Stomach (tissue), 9 donors: ENCODE data around the gene NAA11. TPM values are rescaled to one million over a fixed set of nuclear protein-coding genes. Genes with fewer than 3 reads are reported as not detected.
"Not testable (repeated sequence)": the region's sequence is repeated elsewhere in the genome, so short reads cannot be mapped to it uniquely, and the experiment has no call there.

Experiments
- DNase-seq, 2 donors: peaks; one replicate each; pipeline versions ENCODE4 v3.0.0 to v3.0.0-alpha.2; 2013 to 2019
- H3K27ac ChIP-seq, 5 donors: fragments of 200-600 bp in 4 of 5; sonication (generic) in 4 of 5; one replicate each; pipeline ENCODE4 v1.5.1; 2013 to 2019; ENCODE audit warnings: mild to moderate bottlenecking in 1 of 5, moderate library complexity in 1 of 5
- H3K27me3 ChIP-seq, 3 donors: fragments of 200-600 bp; sonication (generic); one replicate each; pipeline ENCODE4 v1.5.1; 2017 to 2019; ENCODE audit warnings: mixed run types in 1 of 3
- H3K36me3 ChIP-seq, 4 donors: fragments of 200-600 bp; sonication (generic); 1 replicate in 3 of 4; 2 replicates in 1 of 4; pipeline ENCODE4 v1.5.1; 2016 to 2019
- H3K4me1 ChIP-seq, 4 donors: fragments of 200-600 bp; sonication (generic); one replicate each; pipeline ENCODE4 v1.5.1; 2016 to 2019
- H3K4me3 ChIP-seq, 4 donors: fragments of 200-600 bp; sonication (generic) in 3 of 4; one replicate each; pipeline ENCODE4 v1.5.1; 2016 to 2019; ENCODE audit warnings: mild to moderate bottlenecking in 1 of 4
- H3K9me3 ChIP-seq, 4 donors: fragments of 200-600 bp; sonication (generic); one replicate each; pipeline ENCODE4 v1.5.1; 2016 to 2019
- EP300 ChIP-seq: sonication (generic); formaldehyde crosslinking; IDR thresholded peaks from one replicate; pipeline ENCODE4 v1.6.1; 2017; ENCODE audit warnings: antibody characterized with exemption
- POLR2A ChIP-seq, 4 donors: fragments of 450-650 bp; IDR thresholded peaks; one replicate each; pipeline ENCODE4 v1.6.1; 2016; ENCODE audit warnings: antibody characterized with exemption in 4 of 4, control low read depth in 2 of 4, mild to moderate bottlenecking in 1 of 4, moderate library complexity in 1 of 4
- POLR2AphosphoS5 ChIP-seq, 3 donors: sonication (generic); formaldehyde crosslinking; IDR thresholded peaks; one replicate each; pipeline ENCODE4 v1.6.1; 2016; ENCODE audit warnings: antibody characterized with exemption in 3 of 3
- WGBS, 5 donors: extraction: QIAGEN DNeasy Blood & Tissue Kit in 3 of 5; methylation state at CpG; one replicate each; pipeline versions ENCODE4 v1.1.5 to v1.1.7; 2013 to 2018; 5-methylcytosine and 5-hydroxymethylcytosine counted together
- intact Hi-C: fragments of 100-400 bp; cut with DNase I; formaldehyde crosslinking; loops from one replicate; pipeline ENCODE4 v1.15.1; 2023; ENCODE audit warnings: low total_unique reads
- polyA plus RNA-seq, 3 donors: library from polyadenylated mRNA; stranded (reverse); fragments of 200-250 nt; gene quantifications; one replicate each; pipeline ENCODE4 v1.2.3, GENCODE V29; 2013
- total RNA-seq, 5 donors: library from RNA; depleted of rRNA; stranded (reverse); fragments of >200 nt; gene quantifications; one replicate each; pipeline versions ENCODE4 v1.1.0 to v1.2.3, GENCODE V29; 2014 to 2016
- TF ChIP-seq, protein P1 (sequence below), 7 experiments: fragments of 450-650 bp in 4 of 7; fragments of 200-600 bp in 3 of 7; sonication (generic) in 3 of 7; IDR thresholded peaks; one replicate each; pipeline ENCODE4 v1.5.1; 2016 to 2019; ENCODE audit warnings: antibody characterized with exemption in 7 of 7, control low read depth in 2 of 7, mild to moderate bottlenecking in 1 of 7
- donor health status: healthy with polysubstance abuse.
- donor health status: Bipolar disorder and iron deficiency.
- donor health status: healthy.

NAA11 gene
- total and polyA plus RNA-seq, 8 donors, result not detected

DNA sequence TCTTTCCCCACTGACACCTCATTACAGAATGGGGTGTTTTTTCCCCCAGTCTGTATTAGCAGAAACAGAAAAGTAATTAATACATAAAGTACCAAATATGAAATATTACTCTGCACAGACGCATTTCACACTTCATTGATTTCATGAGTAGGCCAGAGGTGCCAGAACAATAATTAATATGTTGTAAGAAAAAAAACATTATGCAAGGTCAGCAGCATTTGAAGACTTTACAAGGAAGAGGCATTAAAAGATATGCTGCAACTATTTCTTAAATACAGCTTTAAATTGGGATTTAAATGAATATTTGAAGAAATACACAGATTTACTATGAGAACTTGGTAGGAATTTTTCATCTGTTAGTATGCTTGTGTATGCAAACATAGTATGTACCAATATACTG lies 37.7 kb downstream of the NAA11 start:
- DNase-seq, result no peak
- H3K4me3 ChIP-seq, result no peak overlapping the region
- no peaks in the 10 kb centered on the region for H3K4me1 ChIP-seq
- no peak overlapping the region for H3K27ac ChIP-seq
- intact Hi-C loops, result no loop called here
- no peaks in the 10 kb centered on the region for H3K9me3 ChIP-seq
- WGBS, 5 donors, result 77 to 98% (median 89%) methylated on average over 1 of the region's 1 CpG
- no peaks in the 10 kb centered on the region for H3K36me3 ChIP-seq
- H3K27me3 ChIP-seq, result no peaks in the 10 kb centered on the region
- TF ChIP-seq, protein P1, sequence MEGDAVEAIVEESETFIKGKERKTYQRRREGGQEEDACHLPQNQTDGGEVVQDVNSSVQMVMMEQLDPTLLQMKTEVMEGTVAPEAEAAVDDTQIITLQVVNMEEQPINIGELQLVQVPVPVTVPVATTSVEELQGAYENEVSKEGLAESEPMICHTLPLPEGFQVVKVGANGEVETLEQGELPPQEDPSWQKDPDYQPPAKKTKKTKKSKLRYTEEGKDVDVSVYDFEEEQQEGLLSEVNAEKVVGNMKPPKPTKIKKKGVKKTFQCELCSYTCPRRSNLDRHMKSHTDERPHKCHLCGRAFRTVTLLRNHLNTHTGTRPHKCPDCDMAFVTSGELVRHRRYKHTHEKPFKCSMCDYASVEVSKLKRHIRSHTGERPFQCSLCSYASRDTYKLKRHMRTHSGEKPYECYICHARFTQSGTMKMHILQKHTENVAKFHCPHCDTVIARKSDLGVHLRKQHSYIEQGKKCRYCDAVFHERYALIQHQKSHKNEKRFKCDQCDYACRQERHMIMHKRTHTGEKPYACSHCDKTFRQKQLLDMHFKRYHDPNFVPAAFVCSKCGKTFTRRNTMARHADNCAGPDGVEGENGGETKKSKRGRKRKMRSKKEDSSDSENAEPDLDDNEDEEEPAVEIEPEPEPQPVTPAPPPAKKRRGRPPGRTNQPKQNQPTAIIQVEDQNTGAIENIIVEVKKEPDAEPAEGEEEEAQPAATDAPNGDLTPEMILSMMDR (IDR thresholded peaks at IDR 0.05), result no peak
- TF ChIP-seq EP300 (no peak), POLR2A (IDR thresholded peaks at IDR 0.05) (no peak), POLR2AphosphoS5 (IDR thresholded peaks at IDR 0.05) (no peak)

DNA sequence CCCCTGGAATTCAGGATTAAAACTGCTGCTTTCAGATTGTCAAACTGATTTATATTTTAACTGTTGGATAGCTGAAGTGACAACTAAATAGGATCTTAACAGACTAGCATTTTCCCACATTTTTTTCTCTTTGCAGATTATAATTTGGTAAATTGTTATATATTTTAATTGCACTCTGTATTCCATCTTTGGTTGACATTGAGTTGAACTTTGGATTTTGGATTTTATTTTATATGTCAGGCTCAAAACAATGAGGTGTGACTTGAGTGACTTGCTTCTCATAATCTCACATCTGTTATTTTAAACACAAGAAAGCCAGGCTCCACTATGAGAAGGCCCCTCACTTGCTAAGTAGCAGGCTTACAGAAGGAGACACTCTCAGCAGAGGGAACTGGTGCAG lies 38.1 kb downstream of the NAA11 start:
- H3K36me3 ChIP-seq, result no peaks in the 10 kb centered on the region
- TF ChIP-seq EP300 (no peak), POLR2A (IDR thresholded peaks at IDR 0.05) (no peak), POLR2AphosphoS5 (IDR thresholded peaks at IDR 0.05) (no peak)
- TF ChIP-seq, protein P1 (IDR thresholded peaks at IDR 0.05), result no peak
- H3K27ac ChIP-seq, result no peak overlapping the region
- intact Hi-C loops, result no loop called here
- H3K27me3 ChIP-seq, result no peaks in the 10 kb centered on the region
- no peak overlapping the region for H3K4me3 ChIP-seq
- H3K9me3 ChIP-seq, result no peaks in the 10 kb centered on the region
- no peak for DNase-seq
- H3K4me1 ChIP-seq, result no peaks in the 10 kb centered on the region

DNA sequence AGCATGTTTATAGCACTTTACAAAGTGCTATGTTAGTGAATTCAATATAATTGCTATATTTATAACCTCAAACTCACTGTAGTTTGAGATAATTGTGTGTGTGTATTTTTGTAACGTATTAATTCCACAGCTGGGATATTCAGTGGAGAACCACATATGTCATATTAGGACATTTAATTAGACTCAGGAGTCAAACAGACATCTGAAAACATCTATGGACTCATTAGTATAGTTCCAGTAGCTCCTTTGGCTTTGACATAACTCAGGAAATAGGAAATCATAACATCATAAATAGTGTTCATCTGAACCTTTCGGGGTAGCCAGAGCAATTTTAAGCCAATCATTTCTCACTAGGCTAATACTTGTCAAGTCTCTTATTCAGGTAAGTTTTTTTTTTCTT lies 38.8 kb downstream of the NAA11 start:
- WGBS, 5 donors, result 75 to 88% (median 87%) methylated on average over 2 of the region's 2 CpGs

DNA sequence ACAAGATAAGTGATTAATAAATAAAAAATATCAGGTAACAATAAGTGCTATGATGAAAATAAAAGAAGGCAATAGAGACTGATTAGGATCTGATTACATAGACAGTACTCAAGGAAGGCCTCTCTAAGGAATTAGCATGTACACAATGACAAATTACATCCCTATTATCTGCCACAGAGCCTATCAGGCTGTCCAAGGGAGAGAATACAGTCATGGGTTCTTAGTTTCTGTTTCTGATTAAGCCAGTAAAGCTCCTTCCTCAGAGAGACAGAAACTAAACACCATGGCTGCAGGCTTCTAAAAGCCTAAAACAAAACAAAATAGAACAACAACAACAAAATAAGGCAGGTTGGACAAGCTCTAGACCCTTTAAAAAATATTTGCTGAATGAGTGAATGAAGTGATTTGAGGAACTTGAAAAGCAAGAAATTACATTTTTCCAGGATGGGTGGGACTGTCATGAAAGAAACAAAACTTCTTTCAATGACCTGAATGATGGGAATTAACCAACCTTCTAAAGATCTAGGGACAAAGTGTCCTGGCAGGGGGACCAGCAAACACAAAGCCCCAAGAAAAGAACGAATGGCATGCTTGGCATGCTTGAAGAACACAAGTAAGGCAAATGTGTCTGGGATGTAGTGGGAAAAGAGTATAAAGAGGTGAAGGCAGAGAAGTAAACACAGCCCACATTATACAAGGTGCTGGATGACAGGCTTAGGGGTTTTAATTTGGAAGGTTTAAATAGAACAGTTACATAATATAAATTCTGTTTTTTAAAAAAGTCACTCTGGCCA lies 44.1 kb downstream of the NAA11 start:
- Histone ChIP-seq H3K27ac (no peak overlapping the region), H3K27me3 (no peaks in the 10 kb centered on the region), H3K4me3 (no peak overlapping the region), H3K9me3 (no peaks in the 10 kb centered on the region), H3K4me1 (peaks cover 0 to 10% (median 0%) of the 10 kb centered on the region in 4 donors), H3K36me3 (no peaks in the 10 kb centered on the region)
- intact Hi-C loops, result no loop called here
- no peak for DNase-seq
- TF ChIP-seq, protein P1 (IDR thresholded peaks at IDR 0.05), result no peak
- no peak for TF ChIP-seq POLR2A (IDR thresholded peaks at IDR 0.05)
- no peak for TF ChIP-seq EP300
- TF ChIP-seq POLR2AphosphoS5 (IDR thresholded peaks at IDR 0.05), result no peak
- 17 to 36% (median 27%) methylated on average over 1 of the region's 1 CpG for WGBS, 5 donors

More for the DNA sequence above, 38.8 kb downstream of the NAA11 start:
- no peak overlapping the region for H3K4me3 ChIP-seq
- DNase-seq, result no peak
- H3K27ac ChIP-seq, result no peak overlapping the region
- intact Hi-C loops, result no loop called here
- TF ChIP-seq POLR2AphosphoS5 (IDR thresholded peaks at IDR 0.05), result no peak
- TF ChIP-seq, protein P1 (IDR thresholded peaks at IDR 0.05), result no peak
- no peak for TF ChIP-seq POLR2A (IDR thresholded peaks at IDR 0.05)
- TF ChIP-seq EP300, result no peak
- H3K9me3 ChIP-seq, result no peaks in the 10 kb centered on the region
- H3K36me3 ChIP-seq, result no peaks in the 10 kb centered on the region
- no peaks in the 10 kb centered on the region for H3K27me3 ChIP-seq
- H3K4me1 ChIP-seq, result peaks cover 0 to under 1% (median 0%) of the 10 kb centered on the region in 4 donors

DNA sequence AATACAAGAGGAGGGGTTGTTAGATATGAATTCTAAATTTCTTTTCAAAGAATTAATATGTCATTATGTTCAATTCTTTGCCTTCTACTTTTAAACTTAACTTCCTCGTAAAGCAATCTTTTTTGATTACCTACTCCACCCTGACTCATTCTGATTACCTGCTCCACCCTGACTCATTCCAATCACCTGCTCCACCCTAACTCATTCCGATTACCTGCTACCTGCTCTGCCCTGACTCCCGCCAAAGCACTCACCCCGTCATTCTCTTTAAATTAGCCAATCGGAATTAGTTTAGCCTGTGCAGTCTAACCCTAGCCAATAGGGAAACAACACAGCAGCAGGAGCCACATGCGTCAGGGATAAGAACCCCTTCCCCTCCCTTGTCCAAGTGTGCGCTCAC lies 48.4 kb downstream of the NAA11 start:
- H3K4me1 ChIP-seq, DNase-seq, H3K9me3 ChIP-seq, H3K4me3 ChIP-seq, H3K36me3 ChIP-seq, intact Hi-C loops, H3K27me3 ChIP-seq, H3K27ac ChIP-seq: not testable (repeated sequence)
- WGBS, 5 donors, result 66 to 85% (median 76%) methylated on average over 7 of the region's 7 CpGs
